NAMALWA (cell line): ENCODE measurements around the gene P4HTM.
A peak's percentile ranks its signal among the peaks of the same experiment; 100 is the strongest.

Experiments used
- DNase-seq: peaks from one replicate; pipeline ENCODE4 v3.0.0-alpha.2; 2015; ENCODE audit warnings: low spot score

Gene P4HTM

DNA sequence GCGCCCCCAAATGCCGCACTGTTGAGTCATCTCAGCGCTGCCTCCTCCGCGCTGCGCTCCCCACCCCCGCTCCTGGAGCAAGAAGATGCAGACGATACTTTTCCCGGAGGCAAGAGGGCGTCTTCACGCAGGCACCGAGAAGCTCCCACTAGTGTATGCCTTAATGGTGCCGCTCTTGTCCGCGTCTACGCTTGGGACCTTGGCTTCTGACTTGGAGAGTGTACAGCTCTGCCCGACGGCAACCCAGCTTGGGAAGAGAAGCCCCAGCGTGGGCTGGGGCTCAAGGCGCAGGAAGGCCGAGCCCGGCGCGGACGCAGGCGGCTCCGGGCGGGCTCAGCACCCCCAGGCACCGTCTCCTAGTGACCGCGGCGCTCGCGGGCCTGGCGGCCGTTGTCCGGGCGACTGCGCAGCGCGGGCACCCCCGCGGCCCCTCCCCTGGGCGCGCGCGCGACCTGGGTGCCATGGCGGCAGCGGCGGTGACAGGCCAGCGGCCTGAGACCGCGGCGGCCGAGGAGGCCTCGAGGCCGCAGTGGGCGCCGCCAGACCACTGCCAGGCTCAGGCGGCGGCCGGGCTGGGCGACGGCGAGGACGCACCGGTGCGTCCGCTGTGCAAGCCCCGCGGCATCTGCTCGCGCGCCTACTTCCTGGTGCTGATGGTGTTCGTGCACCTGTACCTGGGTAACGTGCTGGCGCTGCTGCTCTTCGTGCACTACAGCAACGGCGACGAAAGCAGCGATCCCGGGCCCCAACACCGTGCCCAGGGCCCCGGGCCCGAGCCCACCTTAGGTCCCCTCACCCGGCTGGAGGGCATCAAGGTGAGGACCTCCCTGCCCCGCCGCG, at the start of gene P4HTM:
Gene P4HTM, plus strand, starts transcription at position 446 of the 840 bp plus-strand sequence. Its CDS starts 16 bp downstream, at position 462.
- peak; percentile 31 for DNase-seq

GRCh38 chr3:48945432-48945831, 44.6 kb upstream of the P4HTM start:
- no peak for DNase-seq

DNA sequence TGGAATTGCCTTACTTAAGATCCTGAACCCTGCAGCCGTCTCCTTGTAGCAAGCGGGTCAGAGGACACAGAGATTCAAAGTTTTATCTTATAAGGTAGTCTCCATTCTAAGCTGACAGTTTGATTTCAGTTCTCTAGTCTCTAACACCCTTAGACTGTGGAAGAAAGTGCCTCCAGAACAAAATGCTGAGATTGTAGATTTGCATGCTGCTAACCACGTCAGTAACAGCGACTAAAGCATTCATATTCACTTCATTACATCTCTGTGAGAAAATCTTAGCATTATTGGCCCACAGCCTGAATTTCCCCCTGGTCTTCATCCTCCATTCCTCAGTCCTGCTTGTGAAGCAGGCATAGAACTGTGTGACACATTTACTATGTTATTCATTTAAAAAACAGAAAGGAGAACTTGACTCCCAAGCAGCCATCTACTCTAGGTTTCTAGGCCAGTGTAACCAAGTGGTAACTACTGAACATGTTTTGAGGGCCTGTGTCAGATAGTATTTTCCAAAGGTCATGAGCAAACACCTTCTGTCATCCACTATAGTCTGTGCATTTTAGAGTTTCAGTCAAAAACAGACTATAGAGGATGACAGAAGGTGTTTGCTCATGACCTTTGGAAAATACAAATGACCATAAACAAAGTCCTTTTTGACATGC, 44.0 kb upstream of the P4HTM start:
- DNase-seq, result no peak

- DNase-seq, result no peak
Measured at GRCh38 chr3:48949376-48949717, 40.7 kb upstream of the P4HTM start.

DNA sequence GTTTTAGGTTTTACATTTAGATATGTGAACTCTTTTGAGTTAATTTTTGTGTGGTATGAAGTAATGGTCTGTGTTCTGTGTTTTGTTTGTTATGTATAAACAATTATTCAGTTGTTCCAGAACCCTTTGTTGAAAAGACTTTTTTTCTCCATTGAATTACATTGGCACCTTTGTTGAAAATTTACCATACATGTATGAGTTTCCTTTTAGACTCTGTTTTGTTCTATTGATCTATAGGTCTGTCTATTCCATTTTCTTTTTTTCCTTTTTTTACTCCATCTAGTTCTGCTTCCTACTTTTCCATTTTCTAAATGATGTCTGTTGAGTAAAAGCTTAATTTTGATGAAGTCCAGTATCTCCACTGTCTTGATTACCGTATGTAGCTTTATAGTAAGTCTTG, 40.0 kb upstream of the P4HTM start:
- no peak for DNase-seq

GRCh38 chr3:48951764-48952163, 38.3 kb upstream of the P4HTM start:
- no peak for DNase-seq

DNA sequence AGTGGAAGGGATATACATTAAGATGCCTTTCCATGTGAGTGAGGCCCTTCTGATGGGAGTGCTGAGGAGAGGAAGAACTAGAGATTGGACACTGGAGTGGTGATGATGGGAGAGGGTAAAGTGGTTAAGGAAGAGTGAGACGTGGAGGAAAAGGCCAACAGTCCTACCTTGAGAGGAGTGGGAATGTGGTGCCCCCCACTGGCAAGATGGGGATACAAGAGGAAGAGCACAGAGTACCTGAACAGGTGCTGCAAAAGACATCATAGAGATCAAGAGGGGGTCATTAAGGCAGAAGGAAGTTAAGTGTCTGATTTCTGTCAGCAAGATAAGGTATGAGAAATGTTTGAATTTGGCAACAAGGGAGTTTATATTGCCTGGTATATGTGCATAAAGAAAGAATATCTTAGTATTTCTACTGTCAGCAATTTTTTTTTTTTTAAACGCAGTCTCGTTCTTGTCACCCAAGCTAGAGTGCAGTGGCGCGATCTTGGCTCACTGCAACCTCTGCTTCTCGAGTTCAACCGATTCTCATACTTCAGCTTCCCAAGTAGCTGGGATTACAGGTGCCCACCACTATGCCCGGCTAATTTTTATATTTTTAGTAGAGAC, 37.4 kb upstream of the P4HTM start:
- DNase-seq, result peak; percentile 4

GRCh38 chr3:48957006-48957705, 32.9 kb upstream of the P4HTM start:
- DNase-seq, result no peak

GRCh38 chr3:48960841-48961413, 29.1 kb upstream of the P4HTM start:
- DNase-seq, result no peak

DNA sequence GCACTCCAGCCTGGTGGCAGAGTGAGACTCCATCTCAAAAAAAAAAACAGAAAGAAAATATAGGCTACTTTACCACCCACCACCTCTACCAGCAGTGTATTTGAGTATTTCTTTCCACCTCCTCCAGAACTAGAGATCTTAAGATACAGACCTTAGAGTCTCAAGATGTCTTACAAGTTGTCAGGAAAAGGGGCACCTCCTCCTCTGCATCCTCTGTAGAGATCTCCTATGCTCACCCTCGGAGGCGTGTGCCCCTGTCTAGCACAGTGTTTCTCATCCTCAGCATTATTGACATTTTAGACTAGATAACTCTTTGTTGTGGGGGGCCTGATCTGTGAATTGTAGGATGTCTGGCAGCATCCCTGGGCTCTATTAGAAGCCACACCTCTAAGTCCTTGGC, 27.7 kb upstream of the P4HTM start:
- no peak for DNase-seq

DNA sequence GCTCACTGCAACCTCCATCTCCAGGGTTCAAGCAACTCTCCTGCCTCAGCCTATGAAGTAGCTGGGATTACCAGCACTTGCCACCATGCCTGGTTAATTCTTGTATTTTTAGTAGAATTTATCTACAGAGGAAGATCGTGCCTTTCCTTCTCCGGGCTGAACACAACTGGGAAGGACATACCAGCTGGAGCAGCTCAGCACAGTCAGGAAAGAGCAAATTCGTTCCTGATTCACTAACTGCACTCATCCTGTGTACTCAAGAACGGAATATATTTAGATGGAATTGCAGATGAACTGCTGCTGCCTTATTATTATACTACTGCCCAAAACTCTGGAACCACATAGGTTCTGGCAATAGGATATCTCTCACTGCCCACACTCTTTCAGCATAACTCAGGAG, 27.1 kb upstream of the P4HTM start:
- DNase-seq, result no peak

DNA sequence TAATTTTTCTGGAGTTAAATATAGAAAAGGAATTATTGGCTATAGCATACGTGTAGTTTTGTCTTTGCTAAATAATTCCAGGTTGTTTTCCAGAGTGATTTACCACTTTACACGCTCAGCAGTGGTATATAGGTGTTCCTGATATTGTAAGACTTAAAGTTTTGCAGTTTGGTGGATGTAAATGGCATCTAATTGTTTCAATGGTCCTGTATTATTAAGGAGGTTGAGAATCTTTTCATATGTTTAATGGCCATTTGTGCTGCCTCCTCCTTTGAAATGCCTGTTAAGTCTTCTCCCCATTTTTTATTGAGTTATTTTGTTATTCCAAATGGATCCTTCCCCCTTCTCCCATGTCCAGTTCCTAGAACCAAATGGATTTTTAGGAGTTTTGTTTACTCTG, 26.4 kb upstream of the P4HTM start:
- no peak for DNase-seq

DNA sequence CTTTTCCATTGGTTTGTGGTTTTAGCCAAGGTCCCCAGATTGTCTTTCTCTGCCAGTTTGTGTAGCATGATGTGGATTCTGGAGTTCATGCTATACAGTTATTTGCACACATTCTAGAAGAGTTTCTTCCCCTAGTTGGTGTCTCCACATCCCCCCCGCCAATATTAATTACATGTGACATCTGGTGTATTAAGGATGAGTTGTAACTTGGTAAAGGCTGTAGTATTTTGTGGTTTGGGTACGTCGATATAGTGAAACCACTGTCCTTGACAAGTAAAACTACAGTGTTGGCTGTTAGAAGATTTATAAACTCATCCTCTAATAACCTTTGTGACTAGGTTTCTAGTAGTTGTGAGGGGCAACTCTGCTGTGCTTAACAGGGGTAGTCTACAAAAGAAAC, 23.7 kb upstream of the P4HTM start:
- DNase-seq, result no peak

- DNase-seq, result no peak
Measured at GRCh38 chr3:48966876-48967361, 23.1 kb upstream of the P4HTM start.

GRCh38 chr3:48970586-48970985, 19.5 kb upstream of the P4HTM start:
- DNase-seq, result no peak

DNA sequence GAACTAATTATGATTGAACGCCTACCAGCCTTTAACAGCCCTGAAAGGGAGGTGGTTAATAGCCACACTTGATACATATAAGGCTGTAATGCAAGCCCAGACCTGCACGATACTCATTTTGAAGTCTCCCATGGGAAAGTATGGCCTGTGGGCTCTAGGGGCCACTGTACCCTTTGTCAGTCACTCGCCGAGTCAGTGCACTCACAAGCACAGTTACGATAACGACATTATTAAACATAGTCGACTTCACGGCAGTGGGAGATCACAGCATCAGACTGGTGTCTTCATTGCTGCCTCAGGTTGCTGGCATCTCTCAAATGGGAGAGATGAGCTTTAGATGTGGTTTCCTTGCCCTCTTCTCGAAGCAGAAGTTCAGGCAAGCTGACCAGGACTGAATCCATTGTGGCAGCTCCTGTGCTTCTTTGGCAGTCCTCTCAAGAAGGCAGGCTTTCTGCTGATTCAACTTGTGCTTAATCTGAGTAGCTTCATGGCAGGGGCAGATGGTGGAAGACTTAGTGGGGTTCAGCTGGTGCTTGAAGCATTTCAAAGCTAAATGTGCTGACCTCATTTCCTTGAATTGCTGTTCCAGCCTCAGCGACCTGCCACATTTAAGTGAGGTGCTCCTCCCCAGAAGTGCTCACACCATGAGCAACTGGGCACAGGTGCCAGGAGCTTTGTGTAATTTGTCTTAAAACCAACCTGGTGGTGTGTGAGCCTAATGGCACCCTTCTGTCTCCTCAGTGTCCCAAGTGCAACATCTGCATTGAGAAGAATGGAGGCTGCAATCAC, 15.8 kb upstream of the P4HTM start:
- no peak for DNase-seq

DNA sequence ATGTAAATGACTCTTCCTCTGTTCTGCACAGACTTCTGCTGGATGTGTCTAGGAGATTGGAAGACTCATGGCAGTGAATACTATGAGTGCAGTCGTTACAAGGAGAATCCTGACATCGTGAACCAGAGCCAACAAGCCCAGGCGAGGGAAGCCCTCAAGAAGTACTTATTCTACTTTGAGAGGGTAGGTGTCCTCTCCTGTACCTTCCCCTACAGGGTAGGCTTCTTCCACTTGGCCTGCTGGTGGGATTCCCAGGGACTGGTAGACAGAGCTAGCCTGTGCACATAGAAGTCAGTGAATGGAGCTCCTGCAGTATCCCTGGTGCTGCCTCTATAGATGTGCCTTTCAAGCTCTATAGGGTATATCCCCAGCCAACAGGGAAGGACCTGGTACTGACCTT, 10.6 kb upstream of the P4HTM start:
- DNase-seq, result no peak

DNA sequence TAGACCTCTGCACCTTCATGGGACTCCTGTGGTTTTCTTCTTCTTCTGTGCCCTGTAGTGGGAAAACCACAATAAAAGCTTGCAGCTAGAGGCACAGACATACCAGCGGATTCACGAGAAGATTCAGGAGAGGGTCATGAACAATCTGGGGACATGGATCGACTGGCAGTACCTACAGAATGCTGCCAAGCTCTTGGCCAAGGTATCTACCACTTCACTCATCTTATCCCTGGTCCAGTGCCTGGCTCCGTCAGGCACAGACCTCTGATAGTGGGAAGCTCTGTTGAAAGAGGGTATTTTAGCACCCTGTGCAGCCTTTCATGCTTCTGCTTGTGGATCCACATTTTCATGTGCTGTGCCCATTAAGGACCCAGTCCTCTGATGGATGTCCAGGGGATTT, 9.7 kb upstream of the P4HTM start:
- no peak for DNase-seq

GRCh38 chr3:48982016-48982415, 8.0 kb upstream of the P4HTM start:
- no peak for DNase-seq

DNA sequence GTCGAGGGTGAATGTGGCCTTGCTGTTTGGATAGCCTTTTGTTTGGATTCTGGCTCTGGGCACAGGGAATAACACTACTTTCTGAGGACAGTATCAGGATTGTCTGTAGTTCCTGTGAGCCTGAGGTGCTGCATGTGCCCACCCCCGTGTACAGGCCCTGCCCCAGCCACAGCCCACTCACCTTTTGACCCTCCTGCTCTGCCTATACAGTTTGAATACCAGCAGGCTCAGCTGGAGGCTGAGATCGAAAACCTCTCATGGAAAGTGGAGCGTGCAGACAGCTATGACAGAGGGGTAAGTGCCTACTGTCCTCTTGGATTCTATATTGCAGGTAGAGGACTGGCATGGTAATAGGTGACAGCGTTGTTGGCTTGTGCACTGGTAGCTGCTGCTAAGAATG, 7.4 kb upstream of the P4HTM start:
- no peak for DNase-seq

GRCh38 chr3:48983096-48983495, 6.9 kb upstream of the P4HTM start:
- DNase-seq, result no peak
